Stimulated activated naive CD4-positive, alpha-beta T cell (primary cell): Measurements from ENCODE around the gene EEPD1.
"Not testable (repeated sequence)": the region's sequence is repeated elsewhere in the genome, so short reads cannot be mapped to it uniquely, and the experiment has no call there.

Source experiments
- DNase-seq, 6 experiments: peaks; one replicate each; lab custom pipeline; 2025; lab: John Stamatoyannopoulos, UW

Gene EEPD1

DNA sequence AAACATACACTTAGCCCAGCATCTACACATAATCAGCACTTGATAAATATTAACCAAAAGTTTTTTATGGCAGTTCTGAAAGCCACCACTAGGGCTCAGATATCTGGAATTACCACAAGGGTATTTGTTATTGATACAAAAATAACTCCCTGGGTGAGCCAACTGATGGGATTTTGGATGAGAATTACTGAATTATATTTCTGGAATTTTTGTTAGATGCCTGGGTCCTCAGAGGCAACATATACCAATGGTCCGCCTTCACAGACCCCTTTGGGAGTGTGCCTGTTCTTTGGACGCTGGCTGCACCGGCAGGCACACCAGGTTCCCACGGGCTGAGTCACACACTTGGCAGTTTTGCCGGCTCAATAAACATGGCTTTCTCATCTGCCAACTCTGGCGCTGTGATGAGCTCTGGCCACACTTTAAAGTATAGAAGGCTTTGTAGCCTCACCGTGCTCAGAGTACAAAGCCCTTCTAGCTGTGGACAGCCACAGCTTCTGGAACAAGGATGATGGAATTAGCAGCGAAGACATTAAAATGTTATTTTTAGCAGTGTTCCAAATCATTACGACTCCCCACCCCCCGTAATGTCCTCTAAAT, 24.5 kb upstream of the EEPD1 start:
- peak in 1 of 6 experiments; percentile 2 for DNase-seq

- DNase-seq = no peak
These were observed 24.0 kb upstream of the EEPD1 start for GRCh38 chr7:36129048-36129534.

DNA sequence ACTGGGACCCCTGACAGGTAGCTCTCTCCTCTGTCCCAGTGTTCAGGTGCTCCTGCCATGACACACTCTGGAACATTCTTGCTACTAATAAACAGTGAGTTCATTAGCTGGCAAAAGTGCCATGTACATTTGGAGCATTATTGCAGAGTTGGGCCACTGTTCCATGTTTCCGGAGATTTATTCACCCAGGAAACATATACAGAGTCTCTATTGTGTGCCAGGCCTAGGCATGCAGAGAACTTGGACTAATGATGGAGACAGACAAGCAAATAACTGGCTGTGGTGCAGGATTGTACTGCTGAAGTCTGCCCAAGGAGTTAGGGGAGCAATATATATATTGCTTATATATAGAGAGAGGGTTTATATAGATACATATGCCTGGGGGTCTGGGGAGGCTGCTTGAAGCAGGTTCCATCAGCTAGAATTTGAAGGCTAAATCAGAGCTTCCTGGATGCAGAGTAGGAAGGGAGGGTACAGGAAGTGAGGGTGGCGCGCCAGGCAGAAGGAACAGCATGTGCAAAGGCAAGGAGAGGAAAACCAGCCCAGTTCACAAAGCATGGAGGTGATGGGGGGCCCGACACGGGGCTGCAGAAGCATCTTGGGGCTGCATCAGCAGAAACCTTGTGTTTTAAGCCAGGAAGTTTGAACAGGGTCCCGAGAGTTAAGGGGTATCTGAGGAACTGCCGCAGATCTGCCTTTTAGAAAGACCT, 22.7 kb upstream of the EEPD1 start:
- no peak for DNase-seq

DNA sequence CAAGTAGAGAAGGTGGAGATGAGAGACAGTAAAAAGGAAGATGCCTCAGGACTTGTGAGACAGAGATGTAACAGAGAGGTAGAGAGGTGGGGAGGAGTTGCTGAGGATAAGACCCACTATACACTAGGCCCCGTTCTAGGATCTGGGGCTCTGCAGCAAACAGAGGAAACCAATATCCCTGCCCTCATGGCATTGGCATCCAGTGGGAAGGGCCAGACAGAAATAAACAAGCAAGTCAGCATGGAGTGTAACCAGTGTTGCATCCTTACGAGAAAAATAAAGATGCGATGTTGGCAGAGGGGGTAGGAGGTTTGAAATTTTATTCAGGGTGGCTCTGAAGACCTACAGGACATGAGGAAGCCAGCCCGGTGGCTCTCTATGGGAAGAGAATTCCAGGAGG, 22.0 kb upstream of the EEPD1 start:
- no peak for DNase-seq

GRCh38 chr7:36131499-36131898, 21.6 kb upstream of the EEPD1 start:
- no peak for DNase-seq

GRCh38 chr7:36132012-36132411, 21.0 kb upstream of the EEPD1 start:
- no peak for DNase-seq

DNA sequence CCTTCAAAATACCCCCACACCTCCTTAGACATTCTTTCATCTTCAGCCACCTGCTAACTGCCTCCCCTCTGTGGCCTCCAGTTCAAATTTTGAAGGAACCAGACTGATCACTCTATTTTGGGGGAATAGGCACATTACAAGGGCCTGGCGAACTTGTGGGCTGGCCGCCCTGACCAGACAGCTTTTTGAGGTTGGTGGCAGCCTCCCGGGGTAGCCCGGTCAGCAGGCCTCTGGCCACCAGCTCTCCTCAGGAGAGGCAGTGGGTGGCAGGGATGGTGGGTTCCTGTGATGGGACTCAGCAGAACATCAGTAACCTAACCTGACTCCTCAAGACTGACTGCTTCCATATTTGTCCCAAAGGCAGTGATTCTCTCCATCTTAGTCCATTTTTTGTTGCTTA, 17.4 kb upstream of the EEPD1 start:
- no peak for DNase-seq

- DNase-seq = no peak
These were observed 15.8 kb upstream of the EEPD1 start for GRCh38 chr7:36137258-36137657.

DNA sequence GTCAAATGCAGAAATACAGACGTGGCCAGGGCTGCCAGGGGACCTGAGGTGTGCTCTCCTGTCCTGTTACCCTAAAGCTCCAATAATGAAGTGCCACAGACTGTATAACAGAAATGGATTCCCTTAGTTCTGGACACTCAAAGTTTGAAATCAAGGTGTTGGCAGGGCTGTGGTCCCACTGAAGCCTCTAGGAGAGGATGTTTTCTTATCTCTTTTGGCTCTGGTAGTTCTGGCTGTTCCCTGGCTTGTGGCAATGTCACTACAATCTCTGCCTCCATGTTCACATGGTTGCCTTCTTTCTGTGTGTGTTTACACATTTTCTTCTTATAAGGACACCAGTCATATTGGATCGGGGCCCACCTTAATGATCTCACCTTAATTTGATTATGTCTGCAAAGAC, 15.3 kb upstream of the EEPD1 start:
- no peak for DNase-seq

DNA sequence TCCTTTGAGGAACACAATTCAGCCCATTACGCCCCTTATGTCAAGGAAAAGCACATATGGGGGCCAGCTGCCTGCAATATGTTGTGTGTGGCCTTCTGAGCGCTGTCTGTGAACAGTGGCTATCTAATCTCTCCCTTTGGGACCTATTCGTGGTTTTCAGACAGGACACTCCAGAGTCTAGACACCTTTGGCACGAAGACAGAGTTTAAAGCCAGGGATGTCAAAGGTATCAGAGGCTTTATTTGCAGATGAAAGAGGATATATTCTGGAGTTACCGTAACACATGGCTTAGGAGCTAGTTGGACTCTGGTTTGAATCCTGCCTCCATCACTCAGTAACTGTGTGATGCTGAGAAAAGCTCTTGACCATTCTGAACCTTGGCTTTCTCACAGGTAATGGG, 14.8 kb upstream of the EEPD1 start:
- no peak for DNase-seq

- no peak for DNase-seq
These were observed 11.7 kb upstream of the EEPD1 start for GRCh38 chr7:36141351-36141750.

DNA sequence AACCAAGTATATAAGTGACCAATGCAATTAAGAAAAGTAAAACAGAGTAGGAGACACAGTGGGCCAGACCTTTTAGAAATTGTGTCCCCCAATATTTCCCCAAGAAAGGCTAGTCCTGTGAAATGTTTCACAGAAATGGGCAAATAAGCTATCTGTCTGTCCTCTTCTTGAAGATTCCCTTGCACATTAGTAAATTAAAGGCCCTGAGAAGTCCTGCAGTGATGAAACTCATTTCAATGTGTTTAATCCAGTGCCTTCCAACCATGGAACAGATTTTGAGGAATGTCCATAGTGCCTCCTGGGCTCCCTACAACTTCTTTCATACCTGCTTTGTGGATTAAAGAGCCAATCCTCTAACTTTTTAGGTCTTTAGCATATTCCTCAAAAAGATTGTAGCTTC, 11.2 kb upstream of the EEPD1 start:
- DNase-seq = no peak

- no peak for DNase-seq
These were observed 8.9 kb upstream of the EEPD1 start for GRCh38 chr7:36144189-36144588.

DNA sequence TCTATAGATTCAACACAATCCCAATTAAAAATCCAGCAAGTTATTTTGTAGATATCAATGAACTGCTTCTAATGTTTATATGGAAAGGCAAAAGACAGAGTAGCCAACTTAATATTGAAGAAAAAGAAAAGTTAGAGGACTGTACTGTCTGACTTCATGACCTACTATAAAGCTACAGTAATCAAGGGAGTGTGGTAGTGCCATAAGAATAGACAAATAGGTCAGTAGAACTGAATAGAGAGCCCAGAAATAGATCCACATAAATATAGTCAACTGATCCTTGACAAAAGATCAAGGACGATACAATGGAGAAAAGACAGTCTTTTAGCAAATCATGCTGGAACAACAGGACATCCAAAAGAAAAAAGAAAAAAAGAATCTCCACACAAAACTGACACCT, 7.4 kb upstream of the EEPD1 start:
- DNase-seq = no peak

DNA sequence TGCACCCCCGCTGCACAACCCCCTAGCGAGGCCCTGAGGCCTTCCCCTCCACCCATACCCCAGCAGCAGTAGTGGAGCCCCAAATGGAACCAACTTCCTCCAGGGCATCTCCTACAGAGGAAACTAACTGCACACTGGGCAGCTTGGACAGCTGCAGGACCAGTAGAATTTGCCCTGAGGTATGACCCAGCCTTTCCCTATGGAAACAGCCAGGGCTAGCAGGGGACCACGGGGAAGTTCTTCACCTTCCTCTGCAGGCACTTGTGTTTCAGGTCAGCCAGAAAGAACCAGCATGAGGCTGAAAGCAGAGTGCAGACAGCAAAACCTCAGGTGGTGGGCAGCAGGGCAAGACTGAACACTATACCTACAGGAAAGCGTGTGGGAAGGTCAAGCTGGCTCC, 5.7 kb upstream of the EEPD1 start:
- DNase-seq = no peak

GRCh38 chr7:36148422-36149065, 4.5 kb upstream of the EEPD1 start:
- no peak for DNase-seq

GRCh38 chr7:36149240-36149639, 3.8 kb upstream of the EEPD1 start:
- DNase-seq = not testable (repeated sequence)

DNA sequence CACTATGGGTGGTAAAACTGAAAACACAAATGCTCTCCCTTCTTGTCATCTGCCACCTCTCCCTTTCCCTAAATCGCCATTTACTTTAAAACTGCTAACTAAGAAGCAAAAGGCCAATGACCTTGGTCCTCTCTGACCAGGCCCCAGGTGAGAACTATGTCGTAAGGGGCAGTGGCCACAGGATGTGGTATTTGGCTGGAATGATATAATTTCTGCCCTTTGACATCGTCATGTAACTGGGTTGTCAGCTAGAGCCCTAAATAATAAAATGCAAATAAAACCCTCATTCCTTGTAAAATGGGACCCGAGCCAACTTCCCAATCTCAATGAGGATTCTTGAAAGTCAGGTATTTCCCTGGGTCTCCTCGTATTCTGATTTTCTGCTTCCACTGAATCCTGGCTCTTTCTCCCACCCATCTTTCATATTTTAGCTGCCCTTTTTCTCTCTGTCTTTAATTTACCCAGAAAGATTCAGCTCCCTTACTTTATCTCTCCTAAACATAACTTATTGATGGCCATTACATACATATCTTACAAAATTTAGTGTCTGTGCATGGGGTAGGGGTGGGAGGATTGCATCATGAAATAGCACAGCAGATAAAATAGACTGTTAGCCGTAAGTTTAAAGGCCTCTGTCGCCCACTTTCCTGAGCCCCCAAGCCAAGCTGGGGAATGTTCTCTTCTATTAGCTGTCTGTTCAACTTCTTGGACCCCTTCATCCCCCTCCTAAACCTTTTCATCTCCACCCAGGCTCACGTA, 3.2 kb upstream of the EEPD1 start:
- DNase-seq = no peak

DNA sequence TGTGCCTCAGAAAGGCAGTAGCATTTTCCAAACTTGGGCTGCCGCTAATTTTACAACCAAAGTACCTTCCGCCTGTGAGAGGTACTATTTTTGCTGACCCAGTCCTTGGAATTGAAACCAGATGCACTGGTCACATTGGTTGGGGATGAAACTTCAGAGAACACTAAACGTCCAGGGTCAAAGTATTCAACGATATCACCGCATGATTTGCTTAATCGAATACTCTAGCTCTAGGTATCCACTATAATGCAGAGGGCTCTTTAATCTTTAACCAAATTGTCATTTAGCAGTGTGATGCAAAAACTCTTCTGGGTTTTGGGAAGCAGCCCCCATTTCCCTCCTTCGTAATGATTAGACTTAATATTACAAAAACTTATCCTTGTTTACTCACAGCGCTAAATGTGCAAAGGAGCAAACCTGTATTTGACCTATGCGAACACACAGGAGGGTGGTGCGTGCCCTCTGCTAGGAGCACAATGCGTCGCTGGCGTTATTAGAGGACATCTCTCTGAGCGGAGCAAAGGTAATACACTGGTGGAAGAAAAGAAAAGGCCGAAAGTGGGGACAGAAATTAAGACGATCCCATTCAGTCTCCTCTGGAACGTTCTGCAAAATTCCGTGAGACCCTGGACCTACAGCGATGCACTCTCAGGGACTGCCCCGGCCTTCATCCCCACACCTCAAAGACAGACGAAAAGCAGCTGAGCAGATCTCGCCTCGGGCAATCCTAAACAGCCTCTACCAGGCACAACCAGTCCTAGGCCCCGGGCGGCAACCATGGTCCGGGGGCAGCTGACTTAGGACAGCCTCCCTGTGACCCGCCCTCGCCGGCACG, 916 bp upstream of the EEPD1 start:
- DNase-seq = no peak

GRCh38 chr7:36153571-36154097, 580 bp downstream of the EEPD1 start:
- DNase-seq = peak in 3 of 6 experiments; percentile 24 to 48 (median 44)
